NT2/D1 (cell line): ENCODE results near the gene NENF.

Experiments
- SUZ12 ChIP-seq: IDR thresholded peaks from 2 replicates; pipeline ENCODE4 v1.6.1; 2011; ENCODE audit not compliant: insufficient read length, insufficient read depth; ENCODE audit errors: extremely low read depth
- ZNF274 ChIP-seq: IDR thresholded peaks from 2 replicates; pipeline ENCODE4 v1.6.1; 2011; ENCODE audit warnings: mild to moderate bottlenecking, low read depth, low read length

- TF ChIP-seq SUZ12 (no peak), ZNF274 (no peak)
Observed at GRCh38 chr1:212460376-212460775, 27.7 kb downstream of the NENF start.
